B cell (primary cell): ENCODE results near the gene SUCLG2.

Source experiments
- CTCF ChIP-seq: fragments of 200-600 bp; IDR thresholded peaks from one replicate; pipeline ENCODE4 v1.8.0; 2022; ENCODE audit warnings: antibody characterized with exemption, mild to moderate bottlenecking
- EZH2 ChIP-seq: IDR thresholded peaks from 2 replicates; pipeline ENCODE4 v1.6.1; 2012; ENCODE audit warnings: borderline replicate concordance, low read depth, mild to moderate bottlenecking, moderate library complexity, low read length; ENCODE audit not compliant: insufficient read depth, poor library complexity, severe bottlenecking

DNA sequence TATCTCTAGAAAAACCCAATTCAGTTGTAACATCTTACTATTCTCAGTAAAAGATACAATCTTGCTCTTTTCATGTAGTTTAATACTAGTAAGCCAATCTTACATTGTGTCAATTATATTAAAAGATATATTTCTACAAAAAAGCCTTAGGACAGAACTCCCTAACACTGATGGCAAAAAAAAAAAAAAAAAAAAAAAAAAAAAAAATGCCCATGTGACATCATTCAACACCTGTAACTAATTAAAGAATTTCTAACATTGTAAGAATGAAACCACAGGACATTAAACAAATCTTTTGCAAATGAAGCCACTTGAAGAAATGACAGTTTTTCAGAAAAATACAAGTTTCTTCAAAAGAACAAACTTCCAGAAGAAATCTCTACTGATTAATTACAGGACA is 119.8 kb downstream of the SUCLG2 start:
- no peak for TF ChIP-seq EZH2
- no peak for TF ChIP-seq CTCF
